HG03139 (cell line): ENCODE results near the gene ADIG.

Experiments
- ATAC-seq: cut with Tn5 transposase; IDR thresholded peaks from one replicate; pipeline ENCODE4 v1.9.1; 2021; ENCODE audit not compliant: unreplicated experiment

The ADIG gene

DNA sequence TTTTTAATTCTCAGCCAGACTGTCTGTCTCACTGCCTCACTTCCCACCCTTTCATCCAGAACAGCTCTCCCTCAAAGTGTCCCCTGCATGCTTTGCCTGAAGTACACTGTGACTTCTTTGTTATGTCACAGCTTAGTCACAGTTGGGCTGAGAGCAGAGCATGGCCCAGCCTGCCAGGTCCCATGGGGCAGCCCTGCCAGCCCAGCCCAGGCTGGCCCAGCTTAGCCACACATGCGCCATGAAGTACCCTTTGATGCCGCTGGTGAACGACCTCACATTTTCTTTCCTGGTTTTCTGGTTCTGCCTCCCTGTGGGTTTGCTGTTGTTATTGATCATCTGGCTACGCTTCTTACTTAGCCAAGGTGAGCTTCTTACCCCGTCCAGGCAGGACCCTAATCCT, at the start of gene ADIG:
TSS of gene ADIG (plus strand) at position 185 of the 400 bp plus-strand sequence. CDS start at position 239, 54 bp downstream.
- no peak for ATAC-seq

DNA sequence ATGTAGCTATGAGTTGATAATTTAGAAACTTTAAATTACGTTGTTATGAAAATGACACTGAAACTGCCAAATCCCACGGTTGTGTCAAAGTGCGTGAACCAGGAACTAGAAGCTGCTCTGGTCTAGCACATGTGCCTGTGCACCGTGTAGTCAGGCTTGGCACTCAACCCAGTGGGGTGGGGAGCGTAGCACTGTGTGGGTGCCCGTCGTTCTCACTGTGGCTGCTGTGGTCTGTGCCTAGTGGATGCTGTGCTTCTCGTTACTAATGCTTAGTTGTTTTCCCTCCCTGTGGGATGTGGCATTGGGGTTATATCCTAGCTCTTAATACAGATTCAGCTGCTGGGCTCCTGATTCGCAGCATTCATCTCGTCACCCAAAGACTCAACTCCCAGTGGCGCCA, 46.2 kb upstream of the ADIG start:
- no peak for ATAC-seq

DNA sequence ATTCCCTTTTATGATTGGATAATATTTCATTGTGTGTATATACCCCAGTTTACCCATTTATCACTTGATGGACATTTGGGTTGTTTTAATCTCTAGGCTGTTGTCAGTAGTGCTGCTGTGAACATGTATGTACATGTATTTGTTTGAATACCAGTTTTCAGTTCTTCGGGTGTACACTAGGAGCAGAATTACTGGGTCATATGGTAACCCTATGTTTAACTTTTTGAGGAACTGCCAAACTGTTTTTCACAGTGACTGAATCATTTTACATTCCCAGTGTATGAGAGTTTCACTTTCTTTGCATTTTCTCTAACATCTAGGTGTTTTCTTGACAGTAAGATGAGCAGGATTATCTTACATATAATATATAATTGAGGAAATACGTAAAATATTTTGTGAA, 44.7 kb upstream of the ADIG start:
- no peak for ATAC-seq

DNA sequence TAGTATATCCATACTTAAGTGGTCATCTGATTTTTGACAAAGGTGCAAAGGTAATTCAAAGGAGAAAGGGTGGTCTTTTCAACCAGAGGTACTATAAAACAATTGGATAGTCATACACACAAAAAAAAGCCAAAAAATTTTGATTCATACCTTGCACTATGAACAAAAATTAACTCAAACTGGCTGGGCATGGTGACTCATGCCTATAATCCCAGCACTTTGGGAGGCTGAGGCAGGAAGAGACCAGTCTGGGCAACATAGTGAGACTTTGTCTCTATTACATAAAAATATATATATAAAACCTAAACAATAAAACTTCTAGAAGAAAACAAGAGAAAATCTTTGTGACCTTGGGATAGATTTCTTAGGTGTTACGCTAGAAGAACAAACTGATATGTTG, 43.8 kb upstream of the ADIG start:
- ATAC-seq, result no peak

DNA sequence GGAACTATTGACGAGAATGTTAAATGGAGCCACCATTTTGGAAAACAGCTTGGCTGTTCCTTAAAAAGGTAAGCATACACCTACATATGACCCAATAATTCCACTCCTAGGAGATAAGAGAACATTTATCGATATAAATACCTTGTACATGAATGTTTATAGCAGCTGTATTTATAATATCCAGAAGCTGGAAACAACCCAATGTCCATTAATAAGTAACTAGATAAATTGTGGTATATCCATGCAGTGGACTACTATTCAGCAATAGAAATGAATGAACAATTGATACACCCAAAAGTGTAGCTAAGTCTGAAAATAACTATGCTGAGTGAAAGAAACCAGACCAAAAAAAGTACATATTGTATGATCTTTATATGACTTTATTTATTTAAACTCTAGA, 42.2 kb upstream of the ADIG start:
- ATAC-seq, result no peak

DNA sequence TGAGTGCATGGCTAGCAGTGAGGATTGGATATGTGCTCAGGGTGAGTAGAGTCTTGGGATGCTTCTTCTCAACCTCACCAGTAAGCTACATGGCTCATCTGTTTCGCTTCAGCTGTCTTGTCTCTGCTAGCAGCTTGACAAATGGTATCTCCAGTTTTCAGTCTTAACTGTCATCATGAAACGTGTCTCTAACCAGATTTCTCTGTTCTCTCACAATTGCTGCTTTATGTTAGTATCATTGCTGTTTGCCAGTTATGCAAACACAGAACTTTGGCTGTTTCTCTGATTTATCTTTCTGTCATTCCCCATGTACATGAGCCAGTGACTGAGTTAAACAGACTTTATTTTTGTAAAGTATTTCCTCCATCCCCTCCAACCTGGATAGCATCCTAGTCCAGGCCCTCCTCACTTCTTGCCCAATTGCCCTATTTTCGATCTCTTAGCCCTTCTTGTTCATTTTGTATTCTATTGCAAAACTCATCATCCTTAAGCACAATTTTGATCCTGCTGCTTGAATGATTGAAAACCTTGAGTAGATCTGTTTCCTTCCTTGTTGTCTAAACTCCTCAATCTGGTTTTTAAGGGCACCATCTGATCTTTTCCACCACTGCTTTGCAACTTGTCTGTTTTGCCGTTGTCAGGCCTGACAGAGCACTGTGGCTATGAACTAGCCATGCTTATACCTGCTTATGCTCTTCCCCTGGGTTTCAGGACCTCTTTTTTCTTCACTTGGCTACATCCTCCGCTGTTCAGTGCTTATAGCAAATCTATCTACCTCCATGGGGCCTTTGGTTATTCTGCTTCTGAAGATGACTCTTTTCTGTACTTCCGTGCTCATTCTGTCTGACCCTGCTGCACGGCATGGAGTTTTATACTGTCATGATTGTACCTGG, 37.7 kb upstream of the ADIG start:
- no peak for ATAC-seq

DNA sequence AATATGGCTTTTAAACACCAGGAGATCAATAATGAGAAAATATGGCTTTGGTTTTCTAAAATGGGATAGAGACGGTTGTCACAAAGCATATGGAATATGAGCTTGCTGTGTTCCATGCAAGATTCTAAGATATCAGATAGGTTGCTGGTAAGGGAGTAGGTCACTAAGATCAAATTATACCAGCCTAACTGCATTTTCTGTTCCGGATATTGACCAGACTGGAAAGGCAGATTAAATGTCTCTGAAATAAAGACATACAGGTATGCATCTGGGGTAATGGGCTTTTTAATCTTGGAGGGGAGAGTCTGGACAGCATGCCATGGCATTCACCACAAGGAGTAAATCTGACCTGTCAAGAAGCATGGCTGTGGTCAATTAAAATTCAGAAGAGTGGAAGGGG, 35.2 kb upstream of the ADIG start:
- no peak for ATAC-seq

DNA sequence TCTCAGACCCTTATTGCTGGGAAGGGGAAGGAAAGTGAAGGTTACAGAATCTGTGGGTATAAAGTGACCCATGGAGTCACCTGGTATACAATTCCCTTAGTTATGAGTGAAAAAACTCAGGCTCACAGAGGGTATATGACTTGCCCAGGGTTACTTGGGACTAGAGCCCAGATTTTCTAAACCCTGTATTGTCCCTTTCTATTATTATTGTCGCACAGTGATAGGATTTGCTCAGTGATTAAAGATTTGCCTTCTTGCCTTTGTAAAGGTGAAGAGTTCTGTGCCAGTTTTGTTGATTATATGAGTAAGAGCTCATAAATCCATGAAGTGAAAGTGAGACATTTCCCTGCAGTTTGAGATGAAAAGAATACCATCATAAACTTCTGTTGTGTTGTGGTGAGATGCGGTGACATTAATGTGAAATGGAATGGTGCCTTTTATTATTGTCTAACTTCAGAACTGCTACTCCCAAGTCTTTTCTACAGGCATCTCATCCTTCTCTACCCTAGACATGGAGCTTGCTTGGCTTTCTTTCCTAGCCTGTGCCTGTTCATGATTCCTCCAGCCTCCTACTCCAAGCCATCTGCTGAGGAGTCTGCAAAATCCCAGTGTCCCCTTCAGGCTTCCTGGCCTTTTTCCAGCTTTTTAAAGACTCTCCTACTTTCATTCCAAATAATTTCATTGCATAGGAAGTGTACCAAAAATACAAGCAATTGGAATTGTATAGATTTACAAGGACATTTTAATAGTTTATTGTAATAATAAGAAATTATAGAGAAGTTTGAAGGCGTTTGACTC, 33.5 kb upstream of the ADIG start:
- no peak for ATAC-seq

DNA sequence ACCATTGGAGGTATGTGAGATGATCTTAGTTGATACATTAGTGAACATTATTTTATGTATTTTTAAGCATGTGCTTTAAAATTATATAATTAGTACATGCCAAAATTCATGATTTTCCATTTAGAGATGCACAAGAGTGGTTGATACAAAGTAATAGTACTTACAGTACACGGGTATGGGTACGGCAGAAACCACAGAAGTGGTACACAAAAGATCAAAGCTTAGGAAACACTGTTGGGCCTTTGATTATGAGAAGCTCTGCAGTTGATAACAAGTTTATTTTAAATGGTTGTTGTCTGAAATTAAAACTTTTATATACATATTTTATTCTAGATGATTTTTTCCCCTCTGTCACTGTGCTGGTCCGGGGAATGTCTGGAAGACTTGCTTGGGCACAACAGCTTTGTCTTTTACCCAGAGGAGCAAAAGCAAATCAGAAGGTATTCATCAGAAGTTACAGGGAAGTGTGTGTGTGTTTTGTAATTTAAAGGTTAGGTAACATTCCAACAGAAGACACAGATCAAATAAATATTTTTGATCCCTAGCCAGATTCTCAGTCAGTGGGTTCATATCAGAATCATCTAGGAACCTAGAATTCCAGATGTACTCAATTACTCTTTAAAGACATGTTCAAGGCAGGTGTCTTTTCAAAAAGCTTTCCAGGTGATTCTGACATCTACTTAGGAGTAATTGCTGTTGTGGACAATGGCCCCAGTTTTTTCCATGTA, 32.5 kb upstream of the ADIG start:
- ATAC-seq, result no peak

DNA sequence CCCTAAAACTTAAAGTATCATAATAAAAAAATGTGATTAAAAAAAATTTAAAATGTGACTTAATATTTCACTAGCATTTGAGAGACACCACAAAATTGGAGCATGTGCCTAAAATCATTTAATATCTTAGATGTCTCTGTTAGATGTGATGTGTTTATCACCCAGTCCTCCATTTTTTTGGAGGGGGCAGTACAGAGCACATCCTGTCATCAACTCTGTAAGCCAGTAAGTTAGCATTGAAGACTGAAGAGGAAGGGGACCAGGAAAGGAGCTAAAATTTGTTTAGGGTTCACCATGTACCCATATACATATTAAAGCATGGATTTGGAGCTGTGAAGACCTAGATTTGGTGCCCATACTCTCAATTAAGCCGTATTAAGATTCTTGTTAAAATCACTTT, 30.7 kb upstream of the ADIG start:
- no peak for ATAC-seq

DNA sequence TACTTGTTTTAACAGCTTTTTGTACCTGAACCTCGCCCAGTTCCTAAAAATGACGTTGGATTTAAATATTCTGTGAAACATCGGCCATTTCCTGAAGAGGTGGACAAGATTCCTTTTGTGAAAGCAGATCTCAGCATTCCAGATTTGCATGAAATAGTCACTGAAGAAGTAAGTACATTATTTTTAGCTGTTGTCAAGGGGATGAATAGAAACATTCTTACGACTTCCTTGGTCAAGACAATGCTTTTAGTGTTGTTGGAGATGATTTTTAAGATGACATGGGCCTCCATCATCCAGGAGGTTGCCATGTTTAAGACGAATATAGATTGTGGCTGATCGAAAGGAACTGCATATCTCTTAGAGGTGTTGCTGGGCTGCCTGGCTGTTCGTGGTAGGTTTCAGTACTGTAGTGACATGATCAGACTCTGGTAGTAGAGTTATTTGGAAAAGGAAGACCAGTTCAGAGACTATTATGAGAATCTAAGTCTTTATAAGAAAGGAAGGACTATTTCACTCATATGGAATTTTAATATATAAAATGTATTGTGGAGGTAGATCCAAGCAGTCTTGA, 29.9 kb upstream of the ADIG start:
- no peak for ATAC-seq

DNA sequence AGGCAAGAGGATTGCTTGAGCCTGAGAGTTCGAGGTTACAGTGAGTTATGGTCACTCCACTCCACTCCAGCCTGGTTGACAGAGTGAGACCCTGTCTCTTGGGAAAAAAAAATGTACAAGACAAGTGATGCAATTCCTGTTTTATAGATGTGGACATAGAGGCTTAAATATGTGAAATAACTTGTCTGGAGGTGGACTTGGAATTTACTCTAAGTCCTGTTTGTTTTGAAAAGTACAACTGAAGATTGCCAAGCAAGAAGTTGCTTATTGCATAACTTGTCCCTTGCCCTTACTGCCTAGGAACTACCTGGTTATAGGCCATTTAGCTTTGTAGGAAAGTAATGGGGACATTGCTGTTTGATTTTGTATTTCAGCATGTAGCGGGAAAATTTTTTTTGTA, 26.0 kb upstream of the ADIG start:
- no peak for ATAC-seq

DNA sequence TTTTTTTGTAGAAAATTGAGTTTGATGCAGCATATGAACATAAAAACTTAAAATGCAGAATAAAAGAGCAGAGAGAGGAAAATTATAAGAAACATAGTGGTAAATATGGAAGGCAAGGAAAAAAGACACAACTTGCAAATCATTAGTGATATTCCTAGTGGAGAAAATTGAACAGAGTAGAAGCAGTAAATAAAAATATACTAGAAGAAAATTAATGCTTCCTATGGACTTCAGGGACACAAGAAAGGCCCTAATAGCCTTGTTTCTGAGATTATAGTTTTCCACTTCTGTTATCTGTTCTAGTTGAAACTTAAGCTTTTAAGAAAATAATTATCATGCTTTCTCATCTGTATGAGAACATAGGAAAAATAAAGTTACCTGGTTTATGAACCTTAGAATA, 25.6 kb upstream of the ADIG start:
- ATAC-seq, result no peak

DNA sequence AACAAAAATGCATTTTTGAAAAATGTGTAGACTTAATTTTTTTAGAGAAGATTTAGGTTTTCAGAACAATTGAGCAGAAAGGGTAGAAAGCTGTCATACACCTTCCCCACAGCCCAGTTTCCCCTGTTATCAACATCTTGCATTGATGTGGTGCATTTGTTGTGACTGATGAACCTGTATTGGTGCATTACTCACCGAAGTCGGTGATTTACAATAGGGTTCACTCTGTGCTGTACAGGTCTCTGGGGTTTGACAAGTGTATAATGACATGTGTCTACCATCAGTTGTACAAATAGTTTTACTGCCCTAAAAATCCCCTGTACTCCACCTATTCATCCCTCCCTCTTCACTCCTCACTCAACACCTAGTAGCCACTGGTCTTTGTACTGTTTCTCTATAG, 23.8 kb upstream of the ADIG start:
- ATAC-seq, result no peak

DNA sequence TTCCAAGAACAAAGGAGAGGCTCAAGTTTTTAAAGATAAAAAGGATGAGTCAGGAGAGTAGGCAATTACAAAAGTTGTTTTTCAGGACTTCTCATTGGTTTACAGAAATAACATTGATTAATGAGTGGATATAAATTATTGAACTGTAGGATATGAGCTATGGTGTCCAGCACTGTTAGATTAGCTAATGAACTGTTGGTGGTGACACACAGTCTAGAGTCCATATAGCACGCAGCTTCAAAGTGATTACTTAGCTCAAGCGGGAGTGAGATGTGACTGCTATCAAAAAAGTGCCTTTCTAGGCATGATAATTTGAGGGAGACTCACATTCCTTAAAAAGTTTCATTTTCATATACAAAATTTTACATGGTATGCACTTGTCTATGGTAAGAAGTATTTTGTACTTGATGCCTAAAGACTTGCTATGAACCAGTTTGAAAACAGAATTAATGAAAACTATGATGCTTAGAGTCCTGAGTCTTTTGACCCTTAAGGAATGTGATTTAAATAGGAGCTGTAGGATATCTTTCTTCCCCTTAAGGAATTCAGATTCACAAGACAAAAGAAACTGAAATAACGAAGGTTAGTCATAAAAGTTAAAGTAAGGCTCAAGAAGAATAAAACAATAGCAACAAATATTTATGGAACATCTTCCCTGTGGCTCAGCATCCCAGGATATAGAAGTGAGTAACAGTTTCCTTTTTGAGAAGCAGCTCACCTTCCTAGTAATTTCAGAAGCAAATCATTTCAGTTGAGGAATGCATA, 22.2 kb upstream of the ADIG start:
- ATAC-seq, result no peak

DNA sequence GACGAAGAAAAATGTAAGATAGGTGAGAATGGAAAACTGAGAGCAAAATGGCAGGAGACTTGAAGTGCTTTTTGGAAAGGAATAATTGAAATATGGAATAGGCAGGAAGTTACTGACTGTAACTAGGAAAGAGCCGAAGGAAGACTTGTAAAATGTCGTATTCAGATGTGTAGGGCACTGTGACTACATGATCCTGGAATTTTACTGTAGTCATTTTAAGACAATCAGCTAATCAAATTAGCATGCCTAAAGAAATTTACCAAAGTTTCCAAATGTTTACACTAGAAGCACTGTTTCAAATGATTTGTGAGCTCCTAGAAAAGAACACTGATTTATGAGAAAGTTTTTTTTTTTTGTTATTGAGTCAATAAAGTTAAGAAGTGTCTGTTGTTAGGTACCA, 21.2 kb upstream of the ADIG start:
- no peak for ATAC-seq

DNA sequence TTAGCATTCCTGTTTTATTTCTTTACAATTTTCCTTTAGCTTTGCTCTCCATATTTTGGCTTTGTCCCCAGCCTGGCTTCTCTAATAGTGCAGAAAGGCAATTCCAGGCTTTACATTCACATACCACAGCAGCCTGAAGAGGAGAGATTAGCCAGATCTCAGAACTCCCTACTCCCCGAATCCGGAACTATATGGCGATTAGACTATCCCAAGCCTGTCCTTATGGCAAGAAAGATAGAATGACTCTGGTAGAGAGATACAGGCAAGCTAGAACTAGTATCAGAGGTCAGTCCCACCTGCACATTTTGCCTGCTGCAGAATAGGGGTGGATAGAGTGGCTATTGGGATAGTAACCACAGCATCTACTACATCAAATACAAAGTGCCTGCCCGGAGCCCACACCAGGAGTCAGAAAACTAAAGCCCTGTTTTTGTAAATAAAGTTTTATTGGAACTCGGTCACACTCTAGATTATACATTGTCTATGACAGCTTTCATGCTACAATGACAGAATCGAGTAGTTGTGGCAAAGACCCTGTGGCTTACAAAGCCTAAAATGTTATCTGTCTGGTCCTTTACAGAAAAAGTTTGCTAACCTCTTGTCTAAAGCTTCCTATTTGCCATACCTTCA, 17.1 kb upstream of the ADIG start:
- no peak for ATAC-seq

DNA sequence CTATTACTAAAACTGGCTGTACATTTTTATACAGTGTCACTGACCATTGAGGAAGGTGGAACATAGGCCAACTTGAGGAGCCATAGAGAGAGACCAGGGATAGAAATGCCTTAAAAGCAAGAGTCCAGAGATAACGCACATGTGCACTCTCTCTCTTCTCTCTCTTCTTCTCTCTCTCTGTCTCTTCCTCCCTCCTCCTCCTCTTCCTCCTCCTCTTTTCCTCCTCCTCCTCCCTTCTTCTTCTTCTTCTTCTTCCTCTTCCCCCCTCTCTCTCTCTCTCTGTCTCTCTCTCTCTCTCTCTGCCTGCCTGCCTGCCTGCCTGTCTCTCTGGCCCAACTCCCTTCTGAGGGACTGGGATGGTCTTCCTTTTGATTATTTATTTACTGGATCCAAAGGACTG, 16.3 kb upstream of the ADIG start:
- no peak for ATAC-seq

DNA sequence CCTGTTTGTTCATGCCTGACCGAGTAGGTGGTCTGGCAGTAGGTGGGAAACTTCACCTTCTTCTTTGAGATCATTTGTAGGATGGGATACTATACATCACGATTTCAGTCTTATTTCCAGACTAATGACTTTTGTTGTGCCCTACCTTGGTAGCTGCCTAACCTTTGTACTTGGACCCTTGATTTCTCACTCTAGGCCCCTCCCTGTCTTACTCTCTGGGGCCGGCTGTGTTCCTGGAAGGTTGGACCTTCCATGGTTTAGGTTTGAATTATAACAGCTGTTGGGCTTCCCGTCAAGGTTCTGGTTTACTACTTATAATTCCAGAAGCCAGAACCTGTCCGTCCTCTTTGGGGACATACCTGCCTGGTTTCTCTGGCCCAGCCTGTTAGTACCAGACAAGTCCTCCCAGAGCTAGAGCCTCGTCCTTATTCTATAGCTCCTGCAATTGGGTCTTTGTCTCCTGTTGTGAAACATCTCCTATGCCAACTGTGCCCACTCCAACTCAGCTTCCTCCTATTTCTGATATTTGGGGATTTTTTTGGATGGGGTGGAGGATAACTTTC, 14.9 kb upstream of the ADIG start:
- ATAC-seq, result no peak
